Stimulated activated CD4-positive, alpha-beta T cell treated with anti-CD3 and anti-CD28 coated beads, Interleukin-15, amount 100 ng/mL, for 1 hour (primary cell): ENCODE data around the gene EXOC3.
A peak's percentile ranks its signal among the peaks of the same experiment; 100 is the strongest.
"Not testable (repeated sequence)": the region's sequence is repeated elsewhere in the genome, so short reads cannot be mapped to it uniquely, and the experiment has no call there.

ENCODE experiments used
- DNase-seq, 2 donors: peaks; one replicate each; pipeline ENCODE4 v3.0.0-alpha.2; 2020; ENCODE audit warnings: low read depth in 1 of 2, low spot score in 1 of 2

Gene EXOC3

GRCh38 chr5:472656-473550 lies 29.9 kb downstream of the EXOC3 start:
- peak; percentile 80 to 90 for DNase-seq

GRCh38 chr5:473551-474192 lies 30.7 kb downstream of the EXOC3 start:
- DNase-seq = no peak

- DNase-seq = not testable (repeated sequence)
Measured at GRCh38 chr5:474232-474839, 31.4 kb downstream of the EXOC3 start.

GRCh38 chr5:474840-475661 lies 32.1 kb downstream of the EXOC3 start:
- DNase-seq = no peak

- DNase-seq = no peak
Measured at GRCh38 chr5:475704-476101, 32.7 kb downstream of the EXOC3 start.

GRCh38 chr5:476102-476813 lies 33.3 kb downstream of the EXOC3 start:
- DNase-seq = no peak

- DNase-seq = no peak
Measured at GRCh38 chr5:476814-477175, 33.8 kb downstream of the EXOC3 start.

GRCh38 chr5:477247-477646 lies 34.3 kb downstream of the EXOC3 start:
- no peak for DNase-seq

GRCh38 chr5:477871-478270 lies 34.9 kb downstream of the EXOC3 start:
- DNase-seq = no peak

- DNase-seq = no peak
Measured at GRCh38 chr5:478369-478981, 35.5 kb downstream of the EXOC3 start.

- no peak for DNase-seq
Measured at GRCh38 chr5:478982-479535, 36.1 kb downstream of the EXOC3 start.

- no peak for DNase-seq
Measured at GRCh38 chr5:479566-480319, 36.8 kb downstream of the EXOC3 start.

- no peak for DNase-seq
Measured at GRCh38 chr5:481347-481746, 38.4 kb downstream of the EXOC3 start.

GRCh38 chr5:482021-482420 lies 39.0 kb downstream of the EXOC3 start:
- no peak for DNase-seq

- DNase-seq = no peak
Measured at GRCh38 chr5:482506-482905, 39.5 kb downstream of the EXOC3 start.

- DNase-seq = no peak
Measured at GRCh38 chr5:483011-483410, 40.0 kb downstream of the EXOC3 start.

GRCh38 chr5:483434-484140 lies 40.6 kb downstream of the EXOC3 start:
- DNase-seq = no peak

- no peak for DNase-seq
Measured at GRCh38 chr5:484556-484955, 41.6 kb downstream of the EXOC3 start.
